ENCODE results near the gene TAF1A.
A peak's percentile ranks its signal among the peaks of the same experiment; 100 is the strongest.

TAF1A gene

DNA sequence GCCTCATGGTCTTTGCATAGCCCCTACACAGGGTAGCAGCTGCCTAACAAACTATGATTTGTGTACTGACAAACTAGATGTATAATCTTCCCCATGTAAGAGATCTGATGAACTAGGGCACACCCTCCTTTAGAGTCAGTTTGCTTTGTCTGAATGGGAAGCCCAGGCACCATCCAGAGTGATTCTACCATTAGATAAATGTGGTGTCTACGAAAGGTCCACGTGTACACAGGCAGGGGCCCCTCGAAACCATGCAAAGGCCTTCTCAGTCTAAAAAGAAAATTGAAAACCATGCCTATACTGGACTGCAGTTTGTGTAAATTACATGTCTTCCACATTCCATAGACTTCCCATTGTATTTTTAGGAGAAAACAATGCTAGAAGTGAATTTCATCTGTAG lies 60.6 kb downstream of the TAF1A start:
- H3K4me3 ChIP-seq (replicated peaks in 1 of 2; ENCODE audit: low read depth in 2 of 2, low read length in 2 of 2), result no peak overlapping the region
- DNase-seq (ENCODE audit: low read depth in 2 of 2), result no peak
- no peak for TF ChIP-seq CTCF (IDR thresholded peaks at IDR 0.05; ENCODE audit: low read depth, low read length)

DNA sequence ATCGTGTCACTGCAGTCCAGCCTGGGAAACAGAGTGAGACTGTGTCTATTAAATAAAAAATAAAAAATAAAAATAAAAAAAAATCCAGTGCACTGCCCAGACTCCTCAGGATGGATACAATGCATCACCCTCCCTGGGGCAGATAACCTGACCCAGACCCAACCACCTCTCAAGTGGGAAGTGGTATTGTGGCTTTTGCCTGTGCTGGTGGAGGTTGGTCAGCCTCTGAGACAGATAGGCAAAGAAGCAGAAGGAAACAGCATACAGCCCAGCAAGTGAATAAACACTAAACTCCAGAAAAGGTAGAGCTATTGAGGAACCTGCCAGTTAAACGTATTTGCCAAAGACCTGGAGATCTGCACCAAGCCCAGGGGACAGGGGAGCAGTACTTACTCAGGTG lies 63.8 kb downstream of the TAF1A start:
- no peak for TF ChIP-seq CTCF (IDR thresholded peaks at IDR 0.05; ENCODE audit: low read depth, low read length)
- H3K4me3 ChIP-seq (replicated peaks in 1 of 2; ENCODE audit: low read depth in 2 of 2, low read length in 2 of 2), result no peak overlapping the region
- no peak for DNase-seq (ENCODE audit: low read depth in 2 of 2)

DNA sequence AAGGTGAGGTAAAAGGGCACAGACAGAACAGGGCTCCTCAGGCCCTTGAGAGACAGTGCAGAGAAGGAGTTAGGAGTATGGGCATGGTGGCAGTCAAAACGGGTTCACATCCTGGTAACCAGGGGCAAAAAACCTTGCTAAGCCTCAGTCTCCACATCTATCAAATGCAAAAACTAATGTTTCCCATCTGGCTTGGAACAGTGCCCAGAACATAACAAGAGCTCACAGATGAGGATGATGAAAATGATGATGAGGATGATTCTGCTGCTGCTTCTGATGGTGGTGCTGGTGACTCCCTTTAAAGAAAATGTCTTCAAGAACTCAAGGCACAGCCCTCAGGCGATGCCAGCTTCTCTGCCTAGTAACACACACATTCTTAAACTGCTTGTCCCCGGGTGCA lies 65.9 kb downstream of the TAF1A start:
- no peak overlapping the region for H3K4me3 ChIP-seq (replicated peaks in 1 of 2; ENCODE audit: low read depth in 2 of 2, low read length in 2 of 2)
- no peak for TF ChIP-seq CTCF (IDR thresholded peaks at IDR 0.05; ENCODE audit: low read depth, low read length)
- DNase-seq (ENCODE audit: low read depth in 2 of 2), result peak in 1 of 2 donors; percentile 10

DNA sequence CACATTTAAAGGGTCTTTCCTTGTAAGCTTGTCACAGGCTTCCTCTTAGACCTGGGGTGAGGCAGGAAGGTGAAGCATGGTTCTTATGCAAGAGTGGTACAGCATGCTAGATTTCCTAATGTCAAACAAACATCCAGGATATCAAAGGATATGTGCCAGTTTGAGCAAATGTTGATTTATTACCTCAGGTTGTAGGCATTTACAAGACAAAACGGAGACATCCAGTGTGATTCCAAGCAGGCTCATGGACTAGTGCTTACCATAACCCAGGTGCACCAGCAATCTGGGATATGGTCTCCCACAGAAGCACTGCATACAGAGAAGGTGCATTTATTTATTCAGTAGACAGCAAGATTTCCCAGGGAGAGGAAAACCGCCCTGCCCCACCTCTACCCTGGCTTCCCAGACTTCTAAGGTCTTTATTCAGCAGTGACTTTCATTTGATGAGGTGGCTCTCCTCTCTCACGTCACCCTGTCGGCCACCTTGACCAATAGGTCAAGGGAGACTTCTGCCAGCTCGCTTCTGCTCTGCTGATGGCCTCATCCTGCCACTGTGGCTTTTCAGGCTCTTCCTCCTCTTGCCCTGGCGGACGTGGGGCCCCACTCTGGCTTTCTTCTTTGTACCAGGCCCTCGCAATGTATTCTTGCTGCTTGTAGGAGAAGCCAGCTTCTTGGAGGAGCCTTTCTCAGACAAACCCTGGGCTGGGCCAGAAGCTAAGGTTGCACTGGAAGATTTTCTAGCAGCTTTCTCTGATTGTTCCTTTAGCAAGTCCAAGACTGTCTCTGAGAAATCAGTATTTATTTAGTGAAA lies 67.4 kb downstream of the TAF1A start:
- TF ChIP-seq CTCF (IDR thresholded peaks at IDR 0.05; ENCODE audit: low read depth, low read length), result no peak
- no peak for DNase-seq (ENCODE audit: low read depth in 2 of 2)
- H3K4me3 ChIP-seq (replicated peaks in 1 of 2; ENCODE audit: low read depth in 2 of 2, low read length in 2 of 2), result no peak overlapping the region

DNA sequence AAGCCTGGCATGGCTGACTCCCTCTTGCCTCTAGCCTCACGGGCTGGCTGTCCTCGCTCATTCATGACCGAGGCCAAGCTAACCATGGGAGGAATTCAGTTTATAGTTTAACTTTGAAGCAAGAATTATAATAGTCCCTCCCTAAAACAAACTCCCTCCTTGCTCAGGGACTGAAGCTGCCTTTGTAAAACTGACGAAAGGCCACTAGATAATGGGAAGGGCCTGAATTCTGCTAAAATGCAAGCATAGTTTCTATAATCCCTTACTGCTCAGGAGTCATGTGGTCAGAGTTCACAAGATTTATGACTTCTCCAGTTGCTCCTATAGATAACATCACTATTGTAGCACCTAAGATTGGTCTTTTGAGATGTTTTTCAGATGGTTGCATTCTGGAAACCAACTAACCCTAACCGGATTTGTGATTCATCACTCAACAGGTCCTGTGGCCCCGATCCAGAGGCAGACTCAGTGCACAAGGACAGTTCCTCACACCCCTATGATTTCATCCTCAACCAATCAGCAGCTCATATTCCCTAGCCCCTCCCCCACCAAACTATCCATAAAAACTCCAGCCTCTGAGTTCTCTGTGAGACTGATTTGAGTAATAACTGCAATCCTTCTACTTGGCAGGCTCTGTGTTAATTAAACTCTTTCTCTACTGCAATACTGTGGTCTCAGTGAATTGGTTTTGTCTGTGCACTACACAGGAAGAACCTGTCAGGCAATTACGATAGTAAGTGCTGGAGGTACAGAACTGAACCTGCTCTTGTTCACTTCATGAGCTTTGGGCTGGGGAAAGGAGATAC lies 68.2 kb downstream of the TAF1A start:
- no peak for TF ChIP-seq CTCF (IDR thresholded peaks at IDR 0.05; ENCODE audit: low read depth, low read length)

More for the DNA sequence above, 68.2 kb downstream of the TAF1A start:
- H3K4me3 ChIP-seq (replicated peaks in 1 of 2; ENCODE audit: low read depth in 2 of 2, low read length in 2 of 2), result no peak overlapping the region
- peak; percentile 73 to 76 for DNase-seq (ENCODE audit: low read depth in 2 of 2)

Data from cardiac fibroblast (primary cell).